DOHH2 (cell line): ENCODE data around the gene SPATA21.

ENCODE experiments used
- H3F3A ChIP-seq: fragments of 200-600 bp; sonication (generic), shearing (Covaris generic); 2 replicates; pipeline ENCODE4 v1.6.0; 2016; ENCODE audit warnings: antibody characterized with exemption, mild to moderate bottlenecking; ENCODE audit not compliant: control insufficient read depth, insufficient read depth
- H3K27ac ChIP-seq: fragments of 200-600 bp; sonication (generic); 2 replicates; pipeline ENCODE4 v1.5.1; 2014; ENCODE audit warnings: low read depth, mild to moderate bottlenecking, low read length, moderate library complexity
- H3K27me3 ChIP-seq: fragments of 200-600 bp; sonication (generic); 2 replicates; pipeline ENCODE4 v1.6.1; 2014; ENCODE audit warnings: mild to moderate bottlenecking, low read length, mixed read lengths; ENCODE audit not compliant: control insufficient read depth
- H3K36me3 ChIP-seq: fragments of 200-600 bp; sonication (generic); 2 replicates; pipeline ENCODE4 v1.6.1; 2014; ENCODE audit warnings: mild to moderate bottlenecking, low read length, moderate library complexity, mixed read lengths; ENCODE audit not compliant: control insufficient read depth
- H3K4me1 ChIP-seq: fragments of 200-600 bp; sonication (generic); 2 replicates; pipeline ENCODE4 v1.6.1; 2014; ENCODE audit warnings: mild to moderate bottlenecking, low read length, mixed read lengths; ENCODE audit not compliant: control insufficient read depth
- H3K4me2 ChIP-seq: fragments of 200-600 bp; sonication (generic); 2 replicates; pipeline ENCODE4 v1.6.0; 2014; ENCODE audit warnings: mild to moderate bottlenecking, low read length, moderate library complexity
- H3K4me3 ChIP-seq: fragments of 200-600 bp; sonication (generic); 2 replicates; pipeline ENCODE4 v1.5.1; 2014; ENCODE audit warnings: mild to moderate bottlenecking, low read length, mixed read lengths
- H3K79me2 ChIP-seq: fragments of 200-600 bp; sonication (generic); 2 replicates; pipeline ENCODE4 v1.6.1; 2014; ENCODE audit warnings: mild to moderate bottlenecking, low read length, mixed read lengths; ENCODE audit not compliant: control insufficient read depth
- H3K9me2 ChIP-seq: fragments of 200-600 bp; sonication (generic); replicated peaks from 2 replicates; pipeline ENCODE4 v1.6.1; 2014; ENCODE audit warnings: mild to moderate bottlenecking, low read length, mixed read lengths; ENCODE audit not compliant: control insufficient read depth
- H3K9me3 ChIP-seq: fragments of 200-600 bp; sonication (generic); 2 replicates; pipeline ENCODE4 v1.6.1; 2014; ENCODE audit warnings: antibody characterized with exemption, low read length, mixed read lengths; ENCODE audit not compliant: control insufficient read depth, insufficient read depth
- H4K20me1 ChIP-seq: fragments of 200-600 bp; sonication (generic); 2 replicates; pipeline ENCODE4 v1.6.0; 2014; ENCODE audit warnings: low read depth, mild to moderate bottlenecking, antibody characterized with exemption, low read length, moderate library complexity; ENCODE audit not compliant: control insufficient read depth, insufficient read depth
- CTCF ChIP-seq: fragments of 200-600 bp; sonication (generic); IDR thresholded peaks from one replicate; pipeline ENCODE4 v1.5.1; 2014; ENCODE audit warnings: antibody characterized with exemption, mild to moderate bottlenecking, low read depth, low read length; ENCODE audit not compliant: poor library complexity, severe bottlenecking
- EZH2phosphoT487 ChIP-seq: fragments of 200-600 bp; sonication (generic); IDR thresholded peaks from 2 replicates; pipeline ENCODE4 v1.6.1; 2017; ENCODE audit warnings: borderline replicate concordance, mild to moderate bottlenecking, antibody characterized with exemption, low read length, moderate library complexity, mixed read lengths

SPATA21 gene

GRCh38 chr1:16433030-16433429, 4.2 kb downstream of the SPATA21 start:
- Histone ChIP-seq H3K27ac (peak overlapping the region; percentile 25), H3K4me2 (peak overlapping the region; percentile 79), H3K27me3 (no peaks in the 10 kb centered on the region), H3K4me3 (peak overlapping the region; percentile 46), H3K79me2 (no peaks in the 10 kb centered on the region), H3K36me3 (no peaks in the 10 kb centered on the region), H3F3A (no peaks in the 10 kb centered on the region), H3K4me1 (peaks cover 41% of the 10 kb centered on the region), H3K9me3 (no peaks in the 10 kb centered on the region), H4K20me1 (no peaks in the 10 kb centered on the region), H3K9me2 (no peaks in the 10 kb centered on the region)
- TF ChIP-seq EZH2phosphoT487 = no peak
- TF ChIP-seq CTCF = no peak

- H3K4me2 ChIP-seq = no peak overlapping the region
- H3K9me3 ChIP-seq = no peaks in the 10 kb centered on the region
- peaks cover 41% of the 10 kb centered on the region for H3K4me1 ChIP-seq
- TF ChIP-seq EZH2phosphoT487 (no peak), CTCF (peak; percentile 36)
- no peak overlapping the region for H3K27ac ChIP-seq
- H3K9me2 ChIP-seq = no peaks in the 10 kb centered on the region
- no peak overlapping the region for H3K4me3 ChIP-seq
- H4K20me1 ChIP-seq = no peaks in the 10 kb centered on the region
- H3K27me3 ChIP-seq = no peaks in the 10 kb centered on the region
- H3F3A ChIP-seq = no peaks in the 10 kb centered on the region
- no peaks in the 10 kb centered on the region for H3K79me2 ChIP-seq
- no peaks in the 10 kb centered on the region for H3K36me3 ChIP-seq
Measured at GRCh38 chr1:16430606-16431005, 6.6 kb downstream of the SPATA21 start.

- Histone ChIP-seq H3K27ac (no peak overlapping the region), H3K9me2 (no peaks in the 10 kb centered on the region), H3F3A (no peaks in the 10 kb centered on the region), H3K36me3 (no peaks in the 10 kb centered on the region), H3K4me1 (peaks cover 8% of the 10 kb centered on the region), H3K27me3 (peaks cover 7% of the 10 kb centered on the region; the same call in 1 of the 2 replicates), H3K4me2 (no peak overlapping the region), H4K20me1 (no peaks in the 10 kb centered on the region), H3K9me3 (no peaks in the 10 kb centered on the region), H3K4me3 (no peak overlapping the region), H3K79me2 (no peaks in the 10 kb centered on the region)
- TF ChIP-seq EZH2phosphoT487 = no peak
Measured at GRCh38 chr1:16425125-16426025, 11.8 kb downstream of the SPATA21 start.

GRCh38 chr1:16422041-16422440, 15.2 kb downstream of the SPATA21 start:
- no peak for TF ChIP-seq EZH2phosphoT487
- TF ChIP-seq CTCF = no peak
- H3F3A ChIP-seq = no peaks in the 10 kb centered on the region
- H3K27ac ChIP-seq = no peak overlapping the region
- no peaks in the 10 kb centered on the region for H3K9me3 ChIP-seq
- H3K4me2 ChIP-seq = no peak overlapping the region
- H3K79me2 ChIP-seq = no peaks in the 10 kb centered on the region
- peaks cover 11% of the 10 kb centered on the region for H3K4me1 ChIP-seq
- H3K36me3 ChIP-seq = no peaks in the 10 kb centered on the region
- no peak overlapping the region for H3K4me3 ChIP-seq
- H3K27me3 ChIP-seq = peaks cover 8% of the 10 kb centered on the region
- no peaks in the 10 kb centered on the region for H3K9me2 ChIP-seq
- no peaks in the 10 kb centered on the region for H4K20me1 ChIP-seq
